UCSD-AML1 (cell line): ENCODE results near the gene ZFP36L2.

Source experiments
- DNase-seq: peaks from one replicate; lab custom pipeline; 2025; ENCODE audit not compliant: unreplicated experiment; lab: John Stamatoyannopoulos, UW

The ZFP36L2 gene

DNA sequence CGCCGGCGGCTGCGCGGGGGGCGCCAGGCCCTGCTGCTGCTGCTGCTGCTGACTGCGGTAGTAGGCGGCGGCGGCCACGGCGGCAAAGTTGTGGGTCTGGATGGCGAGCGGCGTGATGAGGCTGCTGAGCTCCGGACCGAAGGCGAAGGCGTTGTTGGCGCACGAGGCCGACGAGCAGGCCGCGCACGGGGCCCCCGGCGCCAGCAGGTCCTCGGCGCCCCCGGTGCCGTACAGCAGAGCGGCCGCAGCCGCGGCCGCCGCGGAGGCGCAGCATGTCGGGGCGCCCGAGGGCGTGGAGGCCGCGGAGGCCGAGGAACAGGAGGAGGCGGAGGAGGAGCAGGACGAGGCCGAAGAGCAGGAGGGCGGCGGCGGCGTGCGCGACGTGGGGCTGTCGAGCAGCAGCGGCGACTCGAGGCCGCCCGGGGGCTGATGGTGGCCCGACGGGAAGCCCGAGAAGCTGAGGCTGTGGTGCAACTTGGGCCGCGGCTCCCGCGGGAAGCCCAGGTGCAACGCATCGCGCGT, 1.8 kb downstream of the ZFP36L2 start:
- no peak for DNase-seq

- DNase-seq = peak; percentile 75
Measured at GRCh38 chr2:43224131-43224570, 2.3 kb downstream of the ZFP36L2 start.

- DNase-seq = no peak
Measured at GRCh38 chr2:43223521-43224001, 2.8 kb downstream of the ZFP36L2 start.

- no peak for DNase-seq
Measured at GRCh38 chr2:43222475-43223309, 3.7 kb downstream of the ZFP36L2 start.

GRCh38 chr2:43221763-43222474, 4.5 kb downstream of the ZFP36L2 start:
- DNase-seq = peak; percentile 81

DNA sequence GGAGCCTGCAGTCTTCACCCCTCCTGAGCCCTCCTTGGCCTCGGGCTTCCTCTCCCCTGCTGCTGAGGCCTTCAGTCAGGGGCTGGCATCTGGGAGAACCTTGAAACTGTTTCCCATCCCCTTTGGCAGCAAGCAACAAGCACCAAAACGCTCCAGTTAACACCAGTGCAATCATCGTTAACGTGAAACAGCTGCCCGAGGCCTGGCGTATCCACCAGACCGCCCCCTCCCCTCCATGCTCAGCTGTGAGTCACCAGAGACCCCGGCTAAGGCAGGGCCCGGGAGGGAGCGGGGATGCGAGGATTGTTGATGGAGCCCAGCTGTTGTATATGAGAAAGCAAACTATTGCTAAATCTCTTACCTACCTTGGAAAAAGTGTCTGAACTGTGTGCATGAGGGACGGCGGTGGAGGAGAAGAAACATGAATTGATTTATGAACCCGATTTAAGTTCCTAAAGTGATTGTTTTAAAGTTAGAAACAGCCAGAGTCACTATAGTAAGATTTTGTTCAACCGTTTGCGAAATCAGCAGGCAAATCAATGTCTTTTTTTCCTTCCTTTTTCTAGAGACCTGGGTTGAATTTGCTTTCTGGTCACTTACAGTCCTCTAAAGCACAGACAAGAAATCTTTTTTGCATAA, 5.2 kb downstream of the ZFP36L2 start:
- peak; percentile 61 for DNase-seq

DNA sequence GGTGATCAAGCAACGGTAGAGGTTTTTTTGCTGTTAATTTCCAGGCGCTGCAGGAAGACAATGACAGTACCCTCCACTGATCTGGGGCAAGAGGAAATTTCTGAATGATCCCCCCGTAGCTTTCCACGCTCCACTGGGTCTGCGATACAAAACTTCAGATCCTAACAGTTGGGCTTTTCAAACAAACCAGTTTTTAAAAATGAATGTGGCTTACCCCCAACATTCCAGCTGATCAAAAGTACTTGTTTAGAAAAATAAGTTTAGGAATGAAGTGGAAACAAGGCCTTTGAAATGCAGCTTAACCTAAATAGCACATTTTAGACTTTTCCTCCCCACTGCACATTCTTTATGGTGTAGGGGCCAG, 5.7 kb downstream of the ZFP36L2 start:
- DNase-seq = no peak

GRCh38 chr2:43220229-43220751, 6.1 kb downstream of the ZFP36L2 start:
- no peak for DNase-seq

DNA sequence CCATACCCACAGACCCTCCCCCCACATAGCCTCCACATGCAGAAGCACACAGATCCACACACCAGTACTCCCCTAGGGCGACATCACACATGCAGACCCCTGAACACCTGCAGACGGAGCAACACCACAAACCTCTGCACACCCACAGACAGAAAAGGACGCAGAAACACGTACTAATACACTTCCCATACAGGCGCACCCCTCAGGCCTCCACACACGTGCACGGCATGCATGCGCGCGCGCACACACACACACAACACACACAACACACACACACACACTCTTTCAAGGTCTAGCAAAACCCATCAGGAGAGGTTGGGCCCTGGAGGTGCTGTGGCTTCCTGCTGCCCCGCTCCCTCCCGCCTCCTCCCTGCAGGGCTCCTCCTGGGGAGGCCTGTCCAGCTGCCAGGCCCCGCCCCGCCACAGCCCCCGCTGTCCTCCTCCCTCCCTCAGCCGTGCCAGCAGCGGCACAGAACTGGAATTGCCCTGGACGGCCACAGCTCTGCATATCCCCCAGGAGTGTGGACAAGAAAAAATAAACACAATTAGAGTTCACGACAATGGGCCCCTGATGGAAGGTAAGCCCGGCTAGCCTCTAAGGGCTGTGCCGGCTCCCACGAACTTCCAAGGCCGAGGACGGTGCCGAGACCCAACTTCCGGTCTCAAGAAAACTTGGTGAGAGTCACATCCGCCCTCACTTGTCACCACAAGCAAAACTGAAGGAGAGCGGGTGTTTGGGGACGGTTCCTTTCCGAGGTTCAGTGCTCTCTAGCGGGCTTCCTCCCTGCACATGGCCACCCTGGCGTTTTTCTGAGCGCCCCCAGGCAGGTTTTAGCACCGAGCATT, 6.8 kb downstream of the ZFP36L2 start:
- peak; percentile 94 for DNase-seq

DNA sequence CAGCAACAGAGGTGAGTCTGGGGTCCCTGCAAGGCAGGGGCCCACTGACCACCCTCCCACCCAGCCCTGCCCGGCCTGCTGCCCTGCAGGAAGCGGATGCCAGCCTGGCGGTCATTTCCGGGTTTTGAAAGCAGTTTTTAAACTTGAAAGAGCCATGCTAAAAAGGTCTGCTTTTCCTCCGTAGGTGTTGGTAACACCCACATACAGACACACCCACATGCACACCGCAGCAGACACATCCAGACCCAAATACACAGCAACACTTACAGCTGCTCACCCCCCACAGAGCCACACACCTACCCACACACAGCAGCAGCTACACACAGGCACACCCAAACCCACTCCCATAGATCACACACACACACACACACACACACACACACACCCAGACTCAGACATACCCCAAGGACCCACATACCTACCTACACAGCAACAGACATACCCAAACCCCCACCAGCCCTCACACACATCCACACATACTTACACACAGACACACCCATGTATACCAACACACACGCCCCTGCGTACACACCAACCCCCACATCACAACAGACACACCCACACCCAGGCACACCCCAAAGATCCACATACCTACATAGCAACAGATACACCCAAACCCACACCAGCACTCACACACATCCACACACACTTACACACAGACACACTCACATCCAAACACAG, 7.6 kb downstream of the ZFP36L2 start:
- DNase-seq = peak; percentile 68

- DNase-seq = no peak
Measured at GRCh38 chr2:43218155-43218701, 8.2 kb downstream of the ZFP36L2 start.

DNA sequence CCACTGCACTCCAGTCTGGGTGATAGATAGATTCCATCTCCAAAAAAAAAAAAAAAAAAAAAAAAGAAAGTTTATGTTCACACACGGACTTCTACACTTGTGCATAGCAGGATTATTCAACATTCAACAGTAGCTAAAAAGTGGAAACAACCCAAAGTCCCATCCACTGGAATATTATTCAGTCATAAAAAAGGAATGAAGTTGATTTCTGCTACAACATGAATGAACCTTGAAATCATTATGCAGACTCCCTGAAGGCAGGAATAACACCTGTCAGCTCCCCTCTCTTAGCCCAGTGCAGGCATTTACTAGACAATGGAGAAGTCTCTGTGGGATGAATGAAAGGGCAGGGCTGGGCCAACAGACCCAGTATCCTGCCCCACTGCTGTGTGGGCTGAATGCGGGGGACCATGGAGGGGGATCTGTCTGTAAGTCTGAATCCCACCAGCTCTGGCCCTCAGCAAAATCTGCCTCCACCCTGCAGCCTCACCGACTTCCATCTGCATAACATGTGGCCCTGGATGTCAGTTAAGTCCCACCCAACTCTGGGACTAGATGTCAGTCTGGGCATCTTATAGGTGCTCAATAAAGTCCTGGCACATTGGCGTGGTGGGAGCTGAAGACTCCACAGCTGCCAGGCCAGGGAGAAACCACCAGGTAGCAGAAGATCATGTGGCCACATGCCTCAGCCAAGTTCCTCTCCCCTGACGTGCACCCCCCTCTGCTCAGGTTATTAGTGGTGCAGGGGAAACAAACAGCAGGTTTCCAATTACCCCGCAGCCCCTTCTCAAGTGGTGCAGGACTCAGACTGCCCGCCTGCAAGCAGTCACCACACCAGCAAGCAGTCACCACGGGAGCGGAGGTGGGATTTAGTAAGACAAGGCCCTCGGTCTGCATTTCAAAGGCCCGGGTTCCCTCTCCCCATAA, 8.9 kb downstream of the ZFP36L2 start:
- DNase-seq = no peak

- no peak for DNase-seq
Measured at GRCh38 chr2:43216629-43217028, 9.8 kb downstream of the ZFP36L2 start.

GRCh38 chr2:43215673-43216255, 10.6 kb downstream of the ZFP36L2 start:
- no peak for DNase-seq

GRCh38 chr2:43214253-43214652, 12.2 kb downstream of the ZFP36L2 start:
- DNase-seq = no peak

DNA sequence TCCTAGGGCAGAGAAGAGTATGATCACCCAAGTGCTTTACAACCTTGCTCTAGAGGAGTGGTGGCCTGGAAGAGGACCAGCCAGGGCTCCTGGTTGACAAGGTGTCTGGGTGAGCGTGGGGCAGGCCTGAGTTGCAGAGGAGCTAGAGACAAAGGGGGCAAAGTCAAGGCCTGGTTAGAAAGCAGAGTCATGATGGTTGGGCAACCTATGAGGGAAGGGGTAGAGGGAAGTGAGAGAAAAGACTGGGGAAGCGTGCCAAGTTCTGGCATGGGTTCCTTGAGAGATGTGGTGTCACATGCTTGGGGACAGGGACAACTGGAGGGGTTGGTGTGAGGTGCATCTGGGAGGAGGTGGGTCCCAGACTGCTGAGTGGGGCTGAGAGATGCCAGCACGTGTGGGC, 13.5 kb downstream of the ZFP36L2 start:
- DNase-seq = no peak

DNA sequence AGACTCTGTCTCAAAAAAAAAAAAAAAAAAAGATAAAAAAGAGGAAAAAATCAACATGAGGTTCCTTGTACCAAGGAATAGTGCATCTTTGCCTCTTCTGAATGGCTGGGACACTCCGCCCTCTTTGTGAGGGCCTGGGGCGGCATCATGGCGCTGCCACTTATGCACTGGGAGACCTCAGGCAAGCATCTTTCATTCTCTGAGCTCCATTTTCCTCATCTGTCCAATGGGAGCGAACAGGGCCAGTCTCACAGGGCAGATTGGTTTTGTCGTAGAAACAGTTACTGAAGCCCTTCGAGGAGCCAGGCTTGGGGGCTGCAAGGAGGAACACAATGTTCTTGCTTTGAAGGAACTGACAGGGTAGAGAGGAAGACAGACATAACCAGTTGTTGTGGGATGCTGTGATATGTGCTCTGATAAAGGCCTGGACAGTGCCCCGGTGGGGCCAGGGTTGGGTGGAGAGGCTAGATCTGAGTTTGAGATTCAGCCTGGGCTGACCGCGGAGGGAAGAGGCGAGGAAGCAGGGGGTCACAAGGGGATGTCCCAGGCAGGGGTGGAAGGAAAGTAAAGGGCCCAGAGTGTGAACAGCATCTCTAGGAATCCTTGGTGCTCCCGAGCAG, 14.1 kb downstream of the ZFP36L2 start:
- no peak for DNase-seq
